ENCODE measurements around the gene PAQR6.
A peak's percentile ranks its signal among the peaks of the same experiment; 100 is the strongest.

PAQR6 gene

GRCh38 chr1:156247460-156248322 lies at the start of gene PAQR6:
PAQR6 (minus strand) TSS chr1:156248056; CDS start chr1:156246731, 1,325 bp downstream.
- DNase-seq: no peak

- DNase-seq: peak in 2 of 4 experiments; percentile 15 to 29
Measured at GRCh38 chr1:156295391-156295947, 47.6 kb upstream of the PAQR6 start, which contains the start of gene GLMP. GLMP (minus strand) TSS chr1:156295679; CDS start chr1:156295645, 34 bp downstream.

- no peak for DNase-seq
Measured at GRCh38 chr1:156293895-156294294, 46.0 kb upstream of the PAQR6 start.

- no peak for DNase-seq
Measured at GRCh38 chr1:156293098-156293434, 45.2 kb upstream of the PAQR6 start.

- DNase-seq: no peak
Measured at GRCh38 chr1:156291226-156292061, 43.6 kb upstream of the PAQR6 start.

GRCh38 chr1:156289857-156290256 lies 42.0 kb upstream of the PAQR6 start:
- no peak for DNase-seq

- no peak for DNase-seq
Measured at GRCh38 chr1:156286061-156286460, 38.2 kb upstream of the PAQR6 start.

- no peak for DNase-seq
Measured at GRCh38 chr1:156285437-156285836, 37.6 kb upstream of the PAQR6 start.

- no peak for DNase-seq
Measured at GRCh38 chr1:156284757-156285156, 36.9 kb upstream of the PAQR6 start.

GRCh38 chr1:156284112-156284511 lies 36.3 kb upstream of the PAQR6 start, which contains the start of gene TMEM79:
TMEM79 (plus strand) TSS chr1:156284325; CDS start chr1:156285227, 902 bp downstream.
- no peak for DNase-seq

- DNase-seq: no peak
Measured at GRCh38 chr1:156283521-156283920, 35.7 kb upstream of the PAQR6 start.

GRCh38 chr1:156282479-156283222 lies 34.8 kb upstream of the PAQR6 start, which contains the start of gene SMG5:
SMG5 (minus strand) TSS chr1:156282825; CDS start chr1:156282680, 145 bp downstream.
- DNase-seq: peak; percentile 81 to 92 (median 88)

GRCh38 chr1:156281693-156282478 lies 34.0 kb upstream of the PAQR6 start:
- DNase-seq: no peak

GRCh38 chr1:156281281-156281680 lies 33.4 kb upstream of the PAQR6 start:
- no peak for DNase-seq

GRCh38 chr1:156279837-156280236 lies 32.0 kb upstream of the PAQR6 start:
- no peak for DNase-seq

- no peak for DNase-seq
Measured at GRCh38 chr1:156276966-156277381, 29.1 kb upstream of the PAQR6 start.

- DNase-seq: no peak
Measured at GRCh38 chr1:156276532-156276931, 28.7 kb upstream of the PAQR6 start.

- no peak for DNase-seq
Measured at GRCh38 chr1:156270314-156270713, 22.5 kb upstream of the PAQR6 start.

GRCh38 chr1:156268336-156268735 lies 20.5 kb upstream of the PAQR6 start:
- no peak for DNase-seq

- DNase-seq: no peak
Measured at GRCh38 chr1:156266051-156266450, 18.2 kb upstream of the PAQR6 start.

GRCh38 chr1:156263288-156263655 lies 15.4 kb upstream of the PAQR6 start:
- no peak for DNase-seq

Data from activated CD4-positive, CD25-positive, alpha-beta regulatory T cell (primary cell).